Measurements from ENCODE around the gene ZNF385B.

Gene ZNF385B

GRCh38 chr2:179578171-179578916, 283.1 kb downstream of the ZNF385B start:
- DNase-seq: no peak

DNA sequence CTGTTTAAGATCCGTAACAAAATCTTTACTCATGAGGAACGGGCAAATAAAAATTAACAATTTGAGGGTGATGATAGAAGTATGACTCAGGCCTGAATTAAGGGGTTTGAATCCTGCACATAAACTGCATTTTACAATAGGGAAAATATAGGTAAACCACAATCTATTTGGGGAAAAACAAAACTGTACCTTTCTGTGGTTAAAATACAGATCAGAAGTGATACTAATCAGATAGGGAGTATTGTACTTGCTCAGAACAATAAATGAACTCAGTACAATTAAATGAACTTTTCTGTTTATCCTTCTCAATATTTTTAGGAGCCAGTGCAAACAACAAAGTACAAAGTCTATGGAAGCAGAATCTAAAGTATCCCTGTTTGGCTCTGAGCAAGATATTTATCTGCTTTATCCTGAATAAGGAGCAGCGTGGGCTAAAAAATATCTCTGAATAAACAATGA, 287.3 kb downstream of the ZNF385B start:
- DNase-seq: no peak

DNA sequence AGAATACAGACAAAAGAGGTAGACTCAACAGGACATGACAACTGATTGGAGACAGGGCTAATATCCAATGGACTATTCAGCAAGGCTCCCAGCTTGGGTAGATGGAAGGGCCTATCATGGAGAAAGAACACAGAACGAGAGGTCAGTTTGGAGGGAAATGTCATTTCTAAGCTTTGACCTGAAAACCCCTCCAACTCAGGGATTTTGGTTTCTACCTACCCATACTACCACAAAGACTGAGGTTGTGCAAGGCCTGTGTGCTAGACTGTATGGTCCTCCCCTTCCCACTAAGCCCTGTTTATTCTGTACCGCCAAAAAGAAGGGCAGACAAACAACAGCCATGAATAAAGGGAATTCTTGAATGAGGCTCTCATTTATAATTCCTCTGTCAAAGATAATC, 288.9 kb downstream of the ZNF385B start:
- no peak for DNase-seq

GRCh38 chr2:179571721-179572120, 289.7 kb downstream of the ZNF385B start:
- DNase-seq: no peak

DNA sequence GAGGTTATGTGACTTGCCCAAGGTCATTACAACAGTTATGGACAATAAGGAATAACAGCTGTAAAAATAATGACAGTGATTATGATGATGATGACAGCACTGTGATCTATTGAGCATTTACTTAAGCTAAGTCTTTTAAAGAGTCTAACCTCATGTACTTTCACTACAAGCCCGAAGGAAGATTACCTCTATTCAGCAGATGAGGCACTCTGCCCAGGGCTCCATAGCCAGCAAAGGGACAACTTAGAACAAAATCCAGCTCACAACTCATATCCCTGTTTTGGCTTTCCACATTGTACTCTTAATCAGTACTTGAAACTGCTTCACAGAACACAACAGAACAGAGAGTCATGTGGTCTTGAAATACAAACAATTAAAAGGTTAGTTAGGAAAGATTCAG, 290.2 kb downstream of the ZNF385B start:
- DNase-seq: no peak

- no peak for DNase-seq
These were observed 291.6 kb downstream of the ZNF385B start for GRCh38 chr2:179569831-179570233.

- DNase-seq: no peak
These were observed 295.6 kb downstream of the ZNF385B start for GRCh38 chr2:179565807-179566206.

DNA sequence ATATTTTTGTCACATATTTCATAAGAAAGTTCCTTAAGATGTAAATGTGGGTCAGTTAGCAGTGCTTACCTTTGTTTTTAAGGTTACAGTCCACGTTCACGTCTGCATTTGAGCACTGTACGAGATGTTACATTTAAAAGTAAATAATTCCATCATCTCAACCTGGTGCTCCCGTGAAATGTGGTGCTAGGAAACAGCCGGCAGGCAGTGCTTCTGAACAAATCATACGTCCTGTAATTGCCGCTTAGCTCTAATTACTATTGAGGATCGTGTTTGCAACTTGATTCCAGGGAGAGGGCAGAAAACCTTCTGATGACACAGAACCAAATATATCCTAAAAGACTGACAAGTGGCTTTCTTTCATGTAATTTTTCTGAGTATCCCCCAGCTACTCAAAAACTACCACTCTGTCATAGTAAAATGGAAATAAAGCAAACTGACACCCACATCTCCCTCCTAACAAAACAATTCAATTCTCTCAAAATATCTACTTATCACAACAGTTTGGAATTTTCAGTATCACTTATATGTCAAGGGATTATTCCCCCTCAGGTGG, 299.0 kb downstream of the ZNF385B start:
- DNase-seq: no peak

- no peak for DNase-seq
These were observed 299.7 kb downstream of the ZNF385B start for GRCh38 chr2:179561702-179562101.

- no peak for DNase-seq
These were observed 301.1 kb downstream of the ZNF385B start for GRCh38 chr2:179560257-179560735.

DNA sequence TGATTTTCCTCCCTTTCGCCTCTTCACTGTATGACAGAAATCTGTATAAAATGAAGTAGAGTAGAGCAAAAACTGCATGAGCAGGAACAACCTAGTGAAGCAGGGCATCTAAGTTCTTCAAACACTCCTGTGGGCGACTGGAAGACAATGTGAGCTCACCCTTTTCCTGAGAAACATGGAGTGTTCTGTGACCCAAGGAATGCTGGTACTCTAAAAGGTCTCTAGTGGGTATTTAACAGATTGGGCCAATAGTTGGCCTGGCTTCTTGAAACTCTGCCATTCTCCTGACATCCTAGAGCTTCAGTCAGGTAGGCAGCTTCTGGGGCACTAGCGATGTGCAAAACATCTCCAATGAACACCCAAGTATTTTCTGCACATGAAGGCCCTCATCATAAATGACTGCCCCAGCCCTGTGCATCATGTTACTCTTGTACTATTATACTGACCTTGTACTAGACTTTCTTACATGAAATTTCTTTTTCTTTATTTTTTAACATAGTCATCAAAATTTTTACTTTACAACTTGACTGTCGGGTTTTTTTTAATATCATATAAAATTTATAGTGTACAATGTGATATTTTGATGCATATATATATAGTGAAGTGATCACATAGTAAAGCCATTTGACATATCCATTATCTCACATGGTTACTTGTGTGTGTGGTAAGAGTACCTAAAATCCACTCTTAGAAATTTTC, 302.2 kb downstream of the ZNF385B start:
- DNase-seq: no peak

DNA sequence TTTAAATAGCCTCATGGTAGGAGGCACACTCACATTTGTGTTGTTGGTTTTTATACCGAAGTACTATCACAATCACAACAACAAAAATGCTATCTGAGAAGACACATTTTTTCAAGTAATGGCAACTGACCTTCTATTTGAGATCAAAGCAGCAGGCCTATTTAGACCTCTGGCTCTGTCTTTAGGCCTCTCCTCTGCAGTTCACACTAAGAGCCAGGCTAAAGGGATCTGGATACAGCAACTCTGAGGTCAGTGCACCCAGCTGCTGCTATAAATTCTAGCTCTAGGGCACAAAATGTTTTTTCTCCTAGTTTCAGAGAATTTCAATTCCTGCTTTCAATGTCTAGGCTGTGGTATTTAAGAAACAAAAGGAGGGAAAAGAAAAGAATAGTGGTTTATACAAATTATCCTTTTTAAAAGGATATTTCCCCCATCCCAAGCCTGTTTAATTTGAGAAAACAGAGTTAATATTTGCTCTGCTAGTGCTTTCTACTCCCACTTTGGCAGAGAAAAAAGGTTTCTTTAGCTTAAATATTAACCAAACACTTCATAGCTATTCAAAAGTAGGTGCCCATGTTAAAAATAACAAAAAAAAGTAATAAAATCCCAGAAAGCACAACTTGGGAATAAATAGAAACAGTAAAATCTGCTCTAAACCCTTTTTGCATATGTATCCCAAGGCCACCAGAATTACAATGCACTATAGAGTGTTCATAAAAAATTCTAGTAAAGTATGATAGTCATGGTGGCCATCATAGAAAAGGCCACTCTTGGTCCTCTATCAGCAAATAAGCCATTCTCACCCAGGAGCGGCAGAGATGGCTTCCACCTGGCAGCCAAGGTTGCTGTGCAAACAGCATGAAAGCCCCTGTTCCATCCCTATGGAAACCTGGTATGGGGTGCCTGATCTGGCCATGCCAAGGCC, 303.1 kb downstream of the ZNF385B start:
- no peak for DNase-seq

GRCh38 chr2:179556425-179556824, 305.0 kb downstream of the ZNF385B start:
- no peak for DNase-seq

GRCh38 chr2:179555691-179556283, 305.6 kb downstream of the ZNF385B start:
- no peak for DNase-seq

- DNase-seq: no peak
These were observed 306.6 kb downstream of the ZNF385B start for GRCh38 chr2:179554639-179555386.

DNA sequence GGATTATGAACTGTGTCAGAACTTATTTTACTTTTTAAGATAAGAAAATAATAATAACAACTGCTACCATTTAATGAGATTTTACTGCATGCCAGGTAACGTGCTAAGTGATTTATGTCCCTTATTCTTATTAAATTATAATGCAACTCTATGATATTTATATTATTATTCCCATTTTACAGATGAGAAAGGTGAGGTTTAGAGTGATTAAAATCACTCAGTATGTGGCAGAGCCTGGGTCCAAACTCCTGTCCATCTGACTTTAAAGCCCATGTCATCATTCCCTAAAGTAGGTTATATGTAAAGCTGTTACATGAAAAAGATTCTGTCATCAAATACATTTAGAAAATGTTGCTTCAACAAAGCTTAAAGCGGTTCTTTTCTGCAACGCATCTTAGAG, 308.0 kb downstream of the ZNF385B start:
- DNase-seq: no peak

DNA sequence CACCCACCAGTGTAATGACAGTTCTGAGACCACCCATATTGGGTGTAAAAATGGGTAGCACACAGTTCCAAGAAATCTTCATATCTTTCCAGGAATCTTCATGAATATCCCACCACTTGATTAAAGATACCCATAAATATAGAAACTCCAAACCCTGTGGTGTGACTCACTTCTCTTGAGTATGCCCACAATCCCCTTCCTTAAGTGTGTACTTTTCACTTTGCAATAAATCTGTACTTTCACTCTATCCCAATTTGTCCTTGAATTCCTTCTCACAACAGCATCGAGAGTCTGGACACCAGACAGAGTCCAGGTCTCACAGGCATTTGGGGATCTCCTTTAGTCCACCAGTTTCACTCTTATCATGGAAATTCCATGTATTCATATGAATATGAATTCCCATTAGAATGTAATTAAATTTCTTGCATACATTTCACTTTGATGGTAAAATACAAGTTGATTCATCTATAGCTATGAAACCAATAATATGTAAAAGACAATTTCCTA, 309.8 kb downstream of the ZNF385B start:
- DNase-seq: no peak

- DNase-seq: no peak
These were observed 310.6 kb downstream of the ZNF385B start for GRCh38 chr2:179550849-179551248.

- DNase-seq: no peak
These were observed 311.2 kb downstream of the ZNF385B start for GRCh38 chr2:179550214-179550613.

GRCh38 chr2:179546656-179547055, 314.8 kb downstream of the ZNF385B start:
- DNase-seq: no peak

DNA sequence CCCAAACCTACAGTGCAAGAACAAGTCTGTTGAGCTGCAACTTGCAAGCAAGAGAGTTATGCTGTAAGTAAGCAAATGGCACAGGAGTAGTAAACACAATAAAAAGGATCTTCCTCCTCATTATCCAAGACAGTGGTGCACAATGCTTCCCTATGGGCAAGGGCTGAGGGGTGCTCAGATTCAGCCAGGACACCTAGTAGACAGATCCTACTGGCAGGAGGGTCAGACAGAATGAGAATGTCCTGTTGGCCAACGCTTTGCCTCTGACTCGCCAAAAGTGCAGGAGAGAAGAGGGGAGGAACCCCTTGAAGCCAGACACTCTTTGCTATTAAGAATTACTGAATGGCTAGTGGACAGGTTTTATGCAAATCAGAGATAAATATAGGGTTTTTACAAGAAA, 316.4 kb downstream of the ZNF385B start:
- DNase-seq: no peak

Data from activated CD4-positive, CD25-positive, alpha-beta regulatory T cell treated with anti-CD3 and anti-CD28 coated beads, Interleukin-2, amount 50 U/mL, for 72 hours (primary cell).